Type B pancreatic cell (in vitro differentiated cells): ENCODE measurements around the gene CEMIP. TPM values are rescaled to one million over a fixed set of nuclear protein-coding genes. Genes with fewer than 3 reads are reported as not detected.

Experiments
- DNase-seq: peaks from one replicate; pipeline ENCODE4 v3.0.0; 2021; ENCODE audit warnings: mixed read lengths; ENCODE audit not compliant: unreplicated experiment; ENCODE audit errors: extremely low spot score
- H3K27ac Mint-ChIP-seq: 2 replicates; pipeline ENCODE4 v1.8.0; 2021; ENCODE audit warnings: mild to moderate bottlenecking, mixed read lengths
- H3K27me3 Mint-ChIP-seq: 2 replicates; pipeline ENCODE4 v1.8.0; 2021; ENCODE audit warnings: mixed read lengths
- H3K36me3 Mint-ChIP-seq: 2 replicates; pipeline ENCODE4 v1.8.0; 2021; ENCODE audit warnings: mixed read lengths
- H3K4me1 Mint-ChIP-seq: one replicate; pipeline ENCODE4 v1.8.0; 2021; ENCODE audit warnings: mixed read lengths; ENCODE audit not compliant: unreplicated experiment
- H3K4me3 Mint-ChIP-seq: 2 replicates; pipeline ENCODE4 v1.8.0; 2021; ENCODE audit warnings: mild to moderate bottlenecking, mixed read lengths
- H3K9me3 Mint-ChIP-seq: 2 replicates; pipeline ENCODE4 v1.8.0; 2021; ENCODE audit warnings: mixed read lengths
- CTCF ChIP-seq: fragments of 200-600 bp; sonication (generic); conservative IDR thresholded peaks from 2 replicates; pipeline ENCODE4 v1.5.0; 2021; ENCODE audit warnings: antibody characterized with exemption, mild to moderate bottlenecking
- total RNA-seq: library from RNA; stranded (reverse); gene quantifications from 2 replicates; pipeline ENCODE4 v1.2.1, GENCODE V29; 2021; ENCODE audit warnings: low replicate concordance

CEMIP gene
- total RNA-seq, 1 donor from 2014 or later: 16.4 TPM

- Mint-ChIP-seq H3K27ac (no peak overlapping the region), H3K9me3 (no peaks in the 10 kb centered on the region), H3K36me3 (peaks cover 22% of the 10 kb centered on the region), H3K4me3 (no peak overlapping the region), H3K27me3 (no peaks in the 10 kb centered on the region), H3K4me1 (peaks cover 47% of the 10 kb centered on the region)
- TF ChIP-seq CTCF: no peak
- DNase-seq: no peak
Observed at GRCh38 chr15:80982205-80982604, 203.0 kb downstream of the CEMIP start.

- no peaks in the 10 kb centered on the region for H3K27me3 Mint-ChIP-seq
Observed at GRCh38 chr15:80982839-80983238, 203.7 kb downstream of the CEMIP start.

GRCh38 chr15:80984856-80985255, 205.7 kb downstream of the CEMIP start:
- Mint-ChIP-seq H3K27me3 (no peaks in the 10 kb centered on the region), H3K4me1 (peaks cover 40% of the 10 kb centered on the region), H3K27ac (peak overlapping the region; percentile 91), H3K4me3 (peak overlapping the region; percentile 66), H3K36me3 (peaks cover 17% of the 10 kb centered on the region), H3K9me3 (no peaks in the 10 kb centered on the region)
- no peak for TF ChIP-seq CTCF
- DNase-seq: no peak

More at GRCh38 chr15:80982839-80983238, 203.7 kb downstream of the CEMIP start:
- Mint-ChIP-seq H3K36me3 (peaks cover 16% of the 10 kb centered on the region), H3K4me3 (no peak overlapping the region), H3K4me1 (peaks cover 42% of the 10 kb centered on the region), H3K9me3 (no peaks in the 10 kb centered on the region), H3K27ac (no peak overlapping the region)
- no peak for TF ChIP-seq CTCF
- DNase-seq: no peak

- no peaks in the 10 kb centered on the region for H3K9me3 Mint-ChIP-seq
- no peak for DNase-seq
- H3K4me1 Mint-ChIP-seq: peaks cover 40% of the 10 kb centered on the region
- H3K36me3 Mint-ChIP-seq: peaks cover 17% of the 10 kb centered on the region
- peak overlapping the region; percentile 29 for H3K4me3 Mint-ChIP-seq
- H3K27me3 Mint-ChIP-seq: no peaks in the 10 kb centered on the region
- peak overlapping the region; percentile 35 for H3K27ac Mint-ChIP-seq
- TF ChIP-seq CTCF: no peak
Observed at GRCh38 chr15:80985981-80986380, 206.8 kb downstream of the CEMIP start.

GRCh38 chr15:80986487-80986886, 207.3 kb downstream of the CEMIP start:
- H3K36me3 Mint-ChIP-seq: peaks cover 17% of the 10 kb centered on the region
- H3K27me3 Mint-ChIP-seq: no peaks in the 10 kb centered on the region
- H3K4me1 Mint-ChIP-seq: peaks cover 40% of the 10 kb centered on the region
- no peak for TF ChIP-seq CTCF
- H3K4me3 Mint-ChIP-seq: peak overlapping the region; percentile 82
- H3K27ac Mint-ChIP-seq: peak overlapping the region; percentile 84
- no peaks in the 10 kb centered on the region for H3K9me3 Mint-ChIP-seq
- DNase-seq: no peak
